Gastrocnemius medialis (tissue), 4 donors: ENCODE measurements around the gene STK17B.

Experiments
- CTCF ChIP-seq, 5 experiments: fragments of 450-650 bp in 3 of 5; fragments of 200-600 bp in 2 of 5; sonication (generic) in 2 of 5; IDR thresholded peaks in 4 of 5; conservative IDR thresholded peaks in 1 of 5; 1 replicate in 4 of 5; 2 replicates in 1 of 5; pipeline ENCODE4 v1.5.1; 2016 to 2019; ENCODE audit warnings: antibody characterized with exemption in 5 of 5, mild to moderate bottlenecking in 3 of 5, moderate library complexity in 3 of 5
- POLR2A ChIP-seq, 2 donors: fragments of 450-650 bp; IDR thresholded peaks; one replicate each; pipeline ENCODE4 v1.6.1; 2017; ENCODE audit warnings: antibody characterized with exemption in 2 of 2, mild to moderate bottlenecking in 2 of 2, moderate library complexity in 2 of 2

- TF ChIP-seq CTCF (IDR thresholded peaks at IDR 0.05 in 4 of 5, conservative IDR thresholded peaks at IDR 0.05 in 1 of 5): no peak
- no peak for TF ChIP-seq POLR2A (IDR thresholded peaks at IDR 0.05)
These were observed 27.6 kb downstream of the STK17B start for GRCh38 chr2:196143730-196144131.
